HUES6 (cell line): ENCODE measurements around the gene OXCT2.
"Not testable (repeated sequence)": the region's sequence is repeated elsewhere in the genome, so short reads cannot be mapped to it uniquely, and the experiment has no call there.

Experiments used
- H3K27ac ChIP-seq: 2 replicates; pipeline ENCODE4 v1.7.0; 2013; ENCODE audit warnings: low read depth, mild to moderate bottlenecking, low read length, inconsistent platforms
- H3K27me3 ChIP-seq: 2 replicates; pipeline ENCODE4 v1.6.1; 2013; ENCODE audit warnings: low read length; ENCODE audit not compliant: control insufficient read depth, insufficient read depth
- H3K36me3 ChIP-seq: 2 replicates; pipeline ENCODE4 v1.6.1; 2013; ENCODE audit warnings: low read length; ENCODE audit not compliant: control insufficient read depth, insufficient read depth
- H3K4me1 ChIP-seq: 2 replicates; pipeline ENCODE4 v1.6.1; 2013; ENCODE audit warnings: low read length; ENCODE audit not compliant: control insufficient read depth, insufficient read depth
- H3K4me3 ChIP-seq: 2 replicates; pipeline ENCODE4 v1.5.1; 2013; ENCODE audit warnings: low read depth, low read length
- H3K9ac ChIP-seq: one replicate; pipeline ENCODE4 v1.6.1; 2013; ENCODE audit warnings: mild to moderate bottlenecking, low read length
- H3K9me3 ChIP-seq: 2 replicates; pipeline ENCODE4 v1.6.1; 2013; ENCODE audit warnings: low read depth, low read length; ENCODE audit not compliant: control insufficient read depth, insufficient read depth

Gene OXCT2

DNA sequence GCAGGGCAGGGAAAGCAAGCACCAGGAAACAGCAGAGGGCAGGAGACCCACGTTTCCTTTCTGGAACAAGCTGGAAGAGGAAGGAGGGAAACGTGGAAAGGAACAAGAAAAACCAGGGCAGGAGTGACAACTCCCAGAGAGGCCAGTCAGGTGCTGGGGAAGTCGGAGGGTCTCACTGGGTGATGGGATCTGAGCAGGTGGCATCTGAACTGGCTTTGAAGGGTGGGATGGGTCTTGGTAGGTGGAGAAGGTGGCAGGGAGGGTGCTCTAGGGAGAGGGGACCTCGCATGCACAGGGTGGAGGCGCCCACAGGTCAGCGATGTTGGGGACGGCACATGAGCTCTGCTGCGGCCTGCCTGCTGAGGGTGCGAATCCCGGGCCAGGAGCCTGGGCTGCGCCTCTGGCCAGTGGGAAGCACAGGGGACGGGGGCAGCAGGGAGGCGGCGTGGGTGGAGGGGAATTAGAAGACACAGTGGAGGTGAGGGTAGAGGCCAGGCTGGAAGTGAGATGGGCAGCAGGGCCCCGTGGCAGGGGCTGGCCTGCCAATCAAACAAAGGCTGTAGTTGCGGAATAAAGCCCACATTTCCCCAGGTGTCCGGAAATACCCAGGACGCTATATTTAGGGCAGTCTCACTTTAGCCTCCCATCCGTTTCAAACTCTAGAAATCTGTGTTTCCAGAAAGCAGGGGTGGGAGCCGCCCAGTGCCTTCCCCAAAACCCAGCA lies 4.7 kb upstream of the OXCT2 start:
- not testable (repeated sequence) for H3K27ac ChIP-seq, H3K4me1 ChIP-seq, H3K4me3 ChIP-seq, H3K36me3 ChIP-seq, H3K9me3 ChIP-seq, H3K9ac ChIP-seq
- H3K27me3 ChIP-seq, result peaks cover 44% of the 10 kb centered on the region

GRCh38 chr1:39775141-39775540 lies 4.0 kb upstream of the OXCT2 start:
- H3K4me3 ChIP-seq, H3K4me1 ChIP-seq, H3K36me3 ChIP-seq, H3K27ac ChIP-seq, H3K9me3 ChIP-seq, H3K9ac ChIP-seq: not testable (repeated sequence)
- H3K27me3 ChIP-seq, result peaks cover 40% of the 10 kb centered on the region

DNA sequence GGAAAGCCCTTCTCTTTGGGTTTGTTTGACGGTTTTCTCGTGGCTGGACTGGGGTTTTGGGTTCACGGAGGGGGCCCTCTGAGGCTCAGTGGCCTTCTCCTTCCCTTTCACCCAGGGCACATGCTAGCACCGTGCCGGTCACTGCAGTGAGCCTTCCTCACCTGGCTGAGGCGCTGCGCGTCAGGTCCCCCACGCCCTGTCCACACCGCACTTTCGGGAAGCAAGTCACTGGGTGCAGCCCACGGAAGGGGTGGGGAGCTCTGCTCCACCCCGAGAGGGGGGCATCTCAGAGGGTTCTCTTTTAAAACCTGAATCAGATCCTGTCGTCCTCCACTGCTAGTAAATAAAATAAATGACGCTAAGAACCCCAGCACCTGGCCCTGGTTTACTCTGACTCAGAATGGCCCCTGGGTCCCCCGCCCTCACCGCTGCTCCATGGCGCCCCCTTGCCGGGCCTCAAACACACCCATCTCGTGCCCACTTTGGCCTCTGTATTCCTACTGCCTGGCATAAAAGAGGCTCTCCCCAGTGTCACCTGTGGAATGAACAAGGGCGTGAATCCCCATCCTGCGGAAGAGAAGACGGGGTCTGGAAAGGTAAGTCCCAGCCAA lies 2.3 kb upstream of the OXCT2 start:
- not testable (repeated sequence) for H3K9me3 ChIP-seq, H3K4me3 ChIP-seq, H3K4me1 ChIP-seq, H3K36me3 ChIP-seq, H3K9ac ChIP-seq, H3K27ac ChIP-seq
- peaks cover 38% of the 10 kb centered on the region for H3K27me3 ChIP-seq

DNA sequence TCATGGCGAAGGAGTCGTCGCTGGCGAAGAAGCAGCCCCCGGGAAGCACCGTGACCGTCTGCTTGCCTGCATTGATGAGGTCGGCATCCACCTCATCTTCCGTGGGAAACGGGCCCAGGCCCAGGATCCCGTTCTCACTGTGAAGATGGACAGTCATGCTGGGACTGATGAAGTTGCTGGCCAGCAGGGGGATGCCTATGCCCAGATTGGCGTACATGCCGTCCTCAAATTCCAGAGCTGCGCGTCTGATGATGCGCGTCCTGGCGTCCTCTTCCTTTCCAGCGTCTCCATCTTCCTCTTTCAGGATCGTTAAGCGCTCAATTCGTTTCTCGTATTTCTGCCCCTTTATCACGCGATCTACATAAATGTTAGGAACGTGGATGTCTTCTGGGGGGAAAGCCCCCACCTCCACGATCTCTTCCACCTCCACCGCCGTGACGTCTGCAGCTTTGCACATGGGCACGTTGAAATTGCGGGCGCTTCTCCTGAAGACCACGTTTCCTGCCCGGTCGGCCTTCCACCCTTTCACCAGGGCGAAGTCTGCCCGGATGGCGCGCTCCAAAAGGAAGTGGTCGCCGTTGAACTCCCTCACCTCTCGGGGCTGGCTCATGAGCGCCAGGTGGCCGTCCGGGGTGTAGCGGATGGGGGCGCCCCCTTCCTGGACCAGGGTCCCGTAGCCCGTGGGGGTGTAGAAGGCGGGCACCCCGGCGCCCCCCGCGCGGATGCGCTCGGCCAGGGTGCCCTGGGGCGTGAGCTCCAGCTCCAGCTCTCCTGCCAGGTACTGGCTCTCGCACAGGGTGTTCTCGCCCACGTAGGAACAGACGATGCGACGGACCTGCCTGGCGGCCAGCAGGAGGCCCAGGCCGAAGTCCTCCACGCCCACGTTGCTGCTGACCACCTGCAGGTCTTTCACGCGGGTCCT lies 787 bp downstream of the OXCT2 start:
- H3K9ac ChIP-seq, result not testable (repeated sequence)
- H3K4me3 ChIP-seq, result peak overlapping the region; percentile 48

DNA sequence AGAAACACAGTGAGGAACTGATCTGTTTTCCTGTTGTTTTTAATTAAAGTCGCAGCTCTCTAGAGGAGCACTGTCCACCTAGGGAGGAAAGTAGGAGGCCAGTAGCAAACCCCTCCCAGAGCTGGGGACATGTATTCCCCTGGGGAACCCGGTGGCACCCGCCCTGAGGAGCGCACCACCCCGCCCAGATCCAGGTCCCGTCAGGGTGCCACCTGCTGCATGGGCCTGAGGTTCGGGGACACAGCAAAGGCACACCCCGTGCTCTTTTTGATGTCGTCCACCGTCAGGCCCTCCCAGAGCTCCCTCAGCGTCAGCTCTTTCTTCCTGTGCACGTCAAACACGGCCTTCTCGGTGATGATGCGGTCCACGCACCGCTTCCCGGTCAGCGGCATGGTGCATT lies 1.6 kb downstream of the OXCT2 start:
- H3K27me3 ChIP-seq, result peaks cover 24% of the 10 kb centered on the region

More for the DNA sequence above, 787 bp downstream of the OXCT2 start:
- not testable (repeated sequence) for H3K4me1 ChIP-seq, H3K9me3 ChIP-seq, H3K36me3 ChIP-seq, H3K27ac ChIP-seq
- H3K27me3 ChIP-seq, result peaks cover 28% of the 10 kb centered on the region

DNA sequence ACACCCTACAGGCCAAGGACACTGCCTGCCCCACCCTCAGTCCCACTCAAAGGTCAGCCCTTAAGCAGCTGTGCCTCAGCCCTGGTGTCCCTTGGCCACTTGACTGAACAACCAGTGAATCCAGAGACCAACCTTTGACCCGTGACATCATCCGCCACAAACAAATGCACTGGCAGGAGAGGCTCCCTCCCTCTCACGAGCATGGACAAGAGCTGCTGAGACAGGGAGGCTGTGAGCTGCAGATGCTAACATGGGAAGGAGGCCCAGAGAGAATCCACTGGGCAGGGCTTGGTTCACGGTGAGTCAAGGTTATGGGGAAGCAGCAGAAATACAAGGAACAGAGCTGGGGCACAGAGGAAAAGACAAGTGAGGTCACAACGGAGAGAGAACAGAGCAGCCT lies 4.7 kb downstream of the OXCT2 start:
- H3K36me3 ChIP-seq, H3K4me3 ChIP-seq, H3K4me1 ChIP-seq, H3K9me3 ChIP-seq, H3K27ac ChIP-seq, H3K9ac ChIP-seq: not testable (repeated sequence)
- peaks cover 20% of the 10 kb centered on the region for H3K27me3 ChIP-seq

More for the DNA sequence above, 1.6 kb downstream of the OXCT2 start:
- not testable (repeated sequence) for H3K27ac ChIP-seq, H3K36me3 ChIP-seq, H3K4me3 ChIP-seq, H3K4me1 ChIP-seq, H3K9ac ChIP-seq, H3K9me3 ChIP-seq

DNA sequence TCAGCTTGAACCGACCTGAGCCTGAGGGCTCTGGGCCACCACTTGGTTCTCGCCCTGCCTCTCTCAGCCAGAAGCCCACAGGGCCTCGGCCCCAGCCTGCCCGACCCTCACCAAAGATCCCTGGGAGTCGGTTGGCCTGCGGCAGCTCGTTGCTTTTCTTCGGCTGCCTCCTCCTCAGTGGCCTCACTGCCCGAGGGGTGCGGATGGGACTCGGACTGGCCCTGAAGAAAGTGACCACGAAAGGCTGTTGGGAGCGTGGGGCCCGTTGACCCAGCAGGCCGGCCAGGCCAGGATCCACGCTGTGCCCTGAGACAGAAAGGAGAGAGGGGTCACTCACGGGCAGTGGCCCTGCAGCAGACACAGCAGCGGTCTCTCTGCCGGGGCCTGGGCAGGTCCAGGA lies 6.6 kb downstream of the OXCT2 start:
- H3K4me1 ChIP-seq, H3K27ac ChIP-seq, H3K36me3 ChIP-seq, H3K27me3 ChIP-seq, H3K9ac ChIP-seq, H3K4me3 ChIP-seq: not testable (repeated sequence)
- H3K9me3 ChIP-seq, result peaks cover 17% of the 10 kb centered on the region; the same call in 1 of the 2 replicates

- H3K27me3 ChIP-seq, H3K27ac ChIP-seq, H3K4me1 ChIP-seq, H3K9ac ChIP-seq, H3K4me3 ChIP-seq, H3K36me3 ChIP-seq: not testable (repeated sequence)
- peaks cover 17% of the 10 kb centered on the region; the same call in 1 of the 2 replicates for H3K9me3 ChIP-seq
Measured at GRCh38 chr1:39763619-39764374, 7.4 kb downstream of the OXCT2 start.

DNA sequence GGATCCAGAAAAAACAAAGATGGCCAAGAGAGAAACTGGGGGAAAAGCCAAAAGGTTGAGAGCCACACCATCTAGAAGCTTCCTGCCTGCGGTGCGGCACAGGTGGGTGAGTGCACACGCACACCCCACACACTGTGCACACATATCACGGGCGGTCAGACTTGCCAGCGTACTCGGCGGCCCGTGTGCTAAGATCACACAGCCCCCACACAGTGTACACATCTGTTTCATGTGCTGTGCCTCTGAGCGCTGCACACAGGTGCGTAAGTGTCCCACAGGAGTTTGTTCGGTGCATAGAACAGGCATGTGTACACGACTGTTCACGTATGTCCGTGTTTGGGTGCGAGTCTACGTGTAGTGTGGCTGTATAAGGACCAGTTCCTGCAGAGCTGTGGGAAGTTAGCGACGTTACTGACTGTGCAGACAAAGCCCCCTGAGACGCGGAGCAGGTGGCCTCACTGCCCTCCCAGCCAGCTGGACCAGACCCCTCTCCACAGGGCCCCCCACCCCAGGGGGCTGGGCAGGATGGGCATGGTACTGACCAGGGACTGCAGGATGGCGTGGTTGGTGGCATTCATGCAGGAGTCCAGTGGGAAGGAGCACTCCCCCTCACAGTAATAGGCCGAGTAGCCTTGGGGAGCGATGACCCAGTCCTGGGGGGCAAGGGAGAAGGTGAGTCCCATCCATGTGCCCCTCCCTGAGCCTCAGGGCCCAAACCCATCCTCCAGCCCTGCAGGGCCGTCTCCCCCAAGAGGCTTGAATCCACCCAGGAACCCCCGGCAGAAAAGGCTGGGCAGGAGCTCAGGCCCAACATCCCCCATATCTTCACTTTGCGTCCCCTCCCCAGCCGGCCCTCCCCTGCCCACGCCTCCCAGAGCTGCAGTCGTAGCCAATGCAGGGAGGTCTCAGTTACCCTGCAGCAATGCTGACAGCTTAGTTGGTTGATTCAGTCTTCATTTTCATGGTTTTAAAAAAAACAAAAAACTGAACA lies 8.3 kb downstream of the OXCT2 start:
- no peak overlapping the region for H3K9ac ChIP-seq
- peaks cover 3% of the 10 kb centered on the region for H3K36me3 ChIP-seq
- peaks cover 17% of the 10 kb centered on the region; the same call in 1 of the 2 replicates for H3K9me3 ChIP-seq
- no peak overlapping the region for H3K4me3 ChIP-seq
- no peaks in the 10 kb centered on the region for H3K4me1 ChIP-seq
- H3K27ac ChIP-seq, result no peak overlapping the region
- no peaks in the 10 kb centered on the region; the same call in 1 of the 2 replicates for H3K27me3 ChIP-seq
